HCEC 1CT (cell line): ENCODE measurements around the gene DGKD.

Source experiments
- DNase-seq: peaks from one replicate; pipeline ENCODE4 v3.0.0-alpha.2; 2017

DGKD gene

GRCh38 chr2:233414777-233415570 is 60.7 kb downstream of the DGKD start:
- no peak for DNase-seq

DNA sequence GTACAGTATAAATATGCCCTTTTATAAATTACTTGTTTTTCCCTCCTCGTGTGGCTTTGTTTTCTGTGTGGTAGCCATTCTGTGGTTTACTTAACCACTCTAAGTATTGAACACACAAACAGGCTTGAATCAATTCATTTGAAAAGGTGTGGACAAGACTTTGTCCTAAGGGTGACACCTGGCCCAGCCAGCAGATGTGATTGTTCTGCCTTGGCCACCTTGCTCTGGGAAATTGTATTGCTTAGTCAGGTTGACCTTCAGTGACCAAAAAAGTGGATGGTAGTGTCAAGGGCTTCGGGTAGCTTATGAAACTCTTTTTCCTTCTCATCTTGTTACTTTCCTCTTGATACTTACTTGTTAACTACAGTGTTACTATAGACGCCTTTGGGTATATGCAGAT is 61.9 kb downstream of the DGKD start:
- DNase-seq: no peak

- no peak for DNase-seq
These were observed 62.4 kb downstream of the DGKD start for GRCh38 chr2:233416706-233417105.

DNA sequence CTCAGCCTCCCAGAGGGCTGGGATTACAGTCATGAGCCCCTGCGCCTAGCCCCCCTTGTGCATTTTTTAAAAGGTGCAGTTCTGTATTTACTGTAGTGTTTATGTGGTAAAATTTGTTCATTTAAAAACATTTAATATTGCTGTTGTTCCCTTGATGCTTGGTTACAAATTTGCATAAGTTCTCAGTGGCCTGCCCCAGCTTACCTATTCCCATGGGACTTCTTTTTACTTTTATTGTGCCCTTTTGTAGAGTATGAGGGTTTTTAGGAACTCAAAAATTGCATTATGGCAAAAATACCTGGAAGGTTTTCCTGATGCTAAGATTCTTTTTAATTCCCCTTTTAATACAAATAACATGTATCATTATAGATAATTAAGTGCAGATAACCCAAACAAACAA is 63.0 kb downstream of the DGKD start:
- no peak for DNase-seq

DNA sequence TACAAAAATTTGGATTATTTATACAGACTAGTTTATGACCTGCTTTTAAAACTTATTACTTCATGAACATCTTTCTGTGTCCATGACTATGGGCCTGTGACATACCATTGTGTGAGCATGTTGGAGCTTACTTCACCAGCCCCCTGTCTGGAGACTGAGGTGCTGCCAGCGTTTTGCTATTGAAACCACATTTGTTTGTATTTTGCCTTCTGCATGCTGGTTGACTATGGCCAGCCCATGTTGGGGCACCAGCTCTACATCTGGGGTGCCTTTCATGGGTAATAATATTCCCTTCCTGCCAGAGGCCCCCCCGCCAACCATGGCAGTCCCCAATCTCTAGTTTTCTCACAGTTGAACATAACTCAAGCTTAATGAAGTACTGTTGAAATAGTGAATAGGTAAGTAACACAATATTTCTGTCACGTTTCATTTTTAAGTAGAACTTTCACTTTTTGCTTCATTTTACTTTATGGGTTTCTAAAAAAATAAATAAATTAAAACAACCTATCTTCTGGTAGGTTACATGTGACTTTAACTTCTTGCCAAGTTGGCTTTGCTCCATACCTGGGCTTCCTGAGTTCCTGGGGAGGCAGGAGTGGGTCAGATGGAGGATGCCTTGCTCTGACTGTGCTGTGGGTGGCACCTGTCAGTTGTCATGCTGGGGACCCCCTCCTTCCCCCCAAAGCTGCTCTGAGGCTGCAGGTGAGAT is 63.9 kb downstream of the DGKD start:
- DNase-seq: no peak

GRCh38 chr2:233418761-233419546 is 64.7 kb downstream of the DGKD start:
- no peak for DNase-seq

GRCh38 chr2:233419602-233420391 is 65.5 kb downstream of the DGKD start:
- no peak for DNase-seq

- DNase-seq: no peak
These were observed 67.0 kb downstream of the DGKD start for GRCh38 chr2:233421091-233421816.

DNA sequence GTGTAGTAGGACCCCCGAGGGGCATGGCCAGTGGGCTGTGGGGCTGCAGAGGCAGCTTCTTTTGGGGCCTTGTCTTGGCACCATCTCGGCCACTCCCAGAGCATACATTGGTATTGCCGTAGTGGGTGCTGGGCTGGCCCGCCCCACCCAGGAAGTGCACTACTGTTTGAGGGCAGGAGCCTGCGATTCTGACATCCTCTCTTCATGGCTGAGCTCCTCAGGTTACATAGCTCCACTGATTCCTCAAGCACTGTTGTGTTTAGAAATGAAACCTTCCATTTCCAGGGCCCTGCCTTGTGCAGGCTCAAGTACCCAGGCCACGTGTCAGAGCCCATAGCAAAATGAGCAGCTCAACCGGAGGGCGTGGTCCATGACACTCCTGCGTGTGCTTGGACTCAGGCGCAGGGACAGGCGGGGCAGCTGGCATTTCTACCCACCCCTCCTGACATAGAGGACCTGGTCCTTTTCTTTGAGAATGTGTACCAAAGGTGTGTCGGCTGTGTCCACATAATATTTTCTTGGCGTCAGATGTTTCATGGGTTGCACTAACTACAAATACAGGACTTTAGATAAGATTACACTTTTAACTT is 67.9 kb downstream of the DGKD start:
- no peak for DNase-seq

DNA sequence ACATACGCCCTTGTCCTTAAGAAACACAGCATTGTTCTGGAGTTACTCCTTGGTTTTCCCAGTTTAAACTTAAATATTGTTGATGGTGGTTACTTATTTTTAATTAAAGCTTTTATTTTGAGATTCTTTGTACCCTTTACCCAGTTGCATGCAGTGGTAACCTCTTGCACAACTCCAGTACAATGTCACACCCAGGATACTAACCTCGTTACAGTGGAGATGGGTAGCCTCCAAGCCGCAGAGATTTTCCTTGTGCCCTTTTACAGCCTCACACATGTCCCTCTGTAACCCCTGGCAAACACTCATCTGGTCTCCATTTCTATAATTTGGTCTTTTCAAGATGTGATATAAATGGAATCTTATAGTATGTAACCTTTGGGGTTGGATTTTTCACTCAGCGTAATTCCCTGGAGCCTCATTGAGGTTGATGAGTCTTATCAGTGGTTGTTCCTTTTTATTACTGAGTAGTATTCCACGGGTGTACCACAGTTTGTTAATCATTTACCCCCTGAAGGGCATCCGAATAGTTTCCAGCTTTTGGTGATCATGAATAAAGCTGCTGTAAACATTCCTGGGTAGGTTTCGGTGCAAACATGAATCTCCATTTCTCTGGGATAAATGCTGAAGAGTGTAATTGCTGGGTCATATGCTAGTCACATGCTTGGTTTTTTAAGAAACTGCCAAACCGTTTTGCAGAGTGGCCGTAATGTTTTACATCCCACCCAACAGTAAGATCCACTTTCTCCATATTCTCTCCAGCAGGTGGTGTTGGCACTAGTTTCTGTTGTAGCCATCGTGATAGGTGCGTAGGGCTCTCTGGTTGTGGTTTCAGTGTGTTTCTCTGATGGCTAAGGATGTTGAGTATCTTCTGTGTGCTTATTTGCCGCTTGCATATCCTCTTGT is 68.6 kb downstream of the DGKD start:
- DNase-seq: no peak

DNA sequence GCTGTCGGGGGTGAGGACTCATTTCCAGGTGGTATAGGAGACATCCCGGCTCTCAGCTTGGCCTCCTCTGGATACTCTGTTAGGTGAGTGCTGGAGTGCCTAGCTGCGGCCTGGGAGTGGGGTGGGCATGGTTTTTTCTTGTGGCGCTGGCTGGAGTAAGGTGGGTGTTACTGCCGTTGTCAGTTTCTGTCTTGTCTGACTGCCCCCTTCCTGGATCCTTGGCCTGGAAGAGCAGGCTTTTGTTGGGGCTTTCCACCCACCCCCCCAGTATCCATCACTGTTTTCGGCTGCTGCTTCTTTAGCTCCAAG is 69.2 kb downstream of the DGKD start:
- no peak for DNase-seq

DNA sequence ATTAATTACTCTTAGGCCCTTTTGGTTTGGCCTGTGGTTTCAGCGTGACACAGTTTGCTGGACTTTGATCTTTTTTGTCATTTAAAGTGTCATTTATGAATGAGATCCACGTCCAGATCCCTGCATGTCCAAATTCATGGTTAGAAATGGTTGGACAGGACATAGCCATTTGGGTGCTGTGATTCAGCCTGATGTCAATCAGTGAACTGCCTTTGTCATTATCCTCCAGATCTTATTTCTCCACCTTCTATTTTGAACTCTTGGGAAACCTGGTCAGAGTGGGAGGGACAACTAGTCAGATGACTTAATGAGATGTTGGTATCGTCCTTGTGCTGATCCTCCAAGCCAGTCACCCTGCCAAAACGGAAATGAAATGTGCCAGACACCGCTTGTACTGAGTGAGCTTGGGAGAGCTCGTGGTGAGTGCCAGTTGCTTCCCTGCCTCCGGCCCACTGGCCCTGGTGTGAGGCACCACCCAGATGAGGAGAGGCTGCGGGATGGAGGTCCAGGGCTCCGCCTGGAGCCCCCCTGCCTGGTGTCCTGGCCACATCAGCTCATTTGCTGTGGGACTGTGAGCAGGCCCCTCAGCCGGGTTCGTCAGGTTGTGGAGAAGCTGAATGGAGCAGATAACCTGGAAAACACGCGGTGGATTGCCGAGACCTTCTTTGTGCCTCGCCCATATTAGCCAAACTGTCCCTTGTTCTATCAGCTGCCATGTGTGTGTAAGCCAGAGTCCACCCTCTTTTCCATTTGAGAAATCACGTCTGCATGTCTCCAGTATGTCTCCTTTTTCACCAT is 70.1 kb downstream of the DGKD start:
- no peak for DNase-seq

- peak; percentile 80 for DNase-seq
These were observed 72.5 kb downstream of the DGKD start for GRCh38 chr2:233426619-233427342.

GRCh38 chr2:233428008-233428407 is 73.7 kb downstream of the DGKD start:
- DNase-seq: no peak

GRCh38 chr2:233428438-233428837 is 74.1 kb downstream of the DGKD start:
- DNase-seq: no peak

- no peak for DNase-seq
These were observed 75.0 kb downstream of the DGKD start for GRCh38 chr2:233429175-233429897.

- DNase-seq: no peak
These were observed 75.8 kb downstream of the DGKD start for GRCh38 chr2:233430081-233430480.

DNA sequence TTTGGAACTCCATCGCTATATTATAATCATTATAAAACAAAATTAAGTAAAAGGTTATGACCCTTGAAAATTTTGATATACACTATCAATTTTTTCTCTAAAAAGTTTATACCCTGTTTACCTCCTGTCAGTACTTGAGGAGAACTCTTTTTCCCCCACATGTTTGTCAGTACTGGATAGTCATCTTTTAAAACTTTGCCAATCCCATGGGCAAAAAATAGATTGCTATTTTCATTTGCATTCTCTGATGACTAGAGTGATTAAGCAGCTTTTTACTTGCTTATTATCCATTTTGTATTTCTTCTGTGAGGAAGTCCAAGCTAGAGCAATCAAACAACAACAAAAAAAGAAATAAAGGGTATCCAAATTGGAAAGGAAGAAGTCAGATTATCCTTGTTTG is 76.4 kb downstream of the DGKD start:
- no peak for DNase-seq

DNA sequence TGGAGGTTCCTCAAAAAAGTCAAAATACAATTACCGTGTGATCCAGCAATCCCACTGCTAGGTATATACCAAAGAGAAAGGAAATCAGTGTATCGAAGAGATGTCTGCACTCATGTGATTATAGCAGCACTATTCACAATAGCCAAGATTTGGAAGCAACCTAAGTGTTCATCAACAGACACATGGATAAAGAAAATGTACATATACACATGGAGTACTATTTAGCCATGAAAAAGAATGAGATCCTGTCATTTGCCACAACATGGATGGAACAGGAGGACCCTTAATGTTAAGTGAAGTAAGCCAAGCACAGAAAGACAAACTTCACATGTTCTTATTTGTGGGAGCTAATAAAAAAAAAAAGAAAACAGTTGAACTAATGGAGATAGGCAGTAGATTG is 78.7 kb downstream of the DGKD start:
- DNase-seq: no peak
